Astrocyte of the spinal cord (primary cell): ENCODE measurements around the gene DYNC1I1.

Experiments used
- DNase-seq: peaks from one replicate; pipeline ENCODE4 v3.0.0; 2011; ENCODE audit warnings: low read depth, low spot score
- H3K4me3 ChIP-seq: 2 replicates; pipeline ENCODE4 v1.5.1; 2011; ENCODE audit warnings: low read depth, mild to moderate bottlenecking, low read length, moderate library complexity
- CTCF ChIP-seq: IDR thresholded peaks from 2 replicates; pipeline ENCODE4 v1.5.1; 2012; ENCODE audit warnings: low read depth, mild to moderate bottlenecking, low read length, inconsistent platforms
- in situ Hi-C: cut with HindIII; loops from 2 replicates; pipeline ENCODE4 v1.10.0; 2017; ENCODE audit warnings: low sequenced_read_pairs

DYNC1I1 gene

DNA sequence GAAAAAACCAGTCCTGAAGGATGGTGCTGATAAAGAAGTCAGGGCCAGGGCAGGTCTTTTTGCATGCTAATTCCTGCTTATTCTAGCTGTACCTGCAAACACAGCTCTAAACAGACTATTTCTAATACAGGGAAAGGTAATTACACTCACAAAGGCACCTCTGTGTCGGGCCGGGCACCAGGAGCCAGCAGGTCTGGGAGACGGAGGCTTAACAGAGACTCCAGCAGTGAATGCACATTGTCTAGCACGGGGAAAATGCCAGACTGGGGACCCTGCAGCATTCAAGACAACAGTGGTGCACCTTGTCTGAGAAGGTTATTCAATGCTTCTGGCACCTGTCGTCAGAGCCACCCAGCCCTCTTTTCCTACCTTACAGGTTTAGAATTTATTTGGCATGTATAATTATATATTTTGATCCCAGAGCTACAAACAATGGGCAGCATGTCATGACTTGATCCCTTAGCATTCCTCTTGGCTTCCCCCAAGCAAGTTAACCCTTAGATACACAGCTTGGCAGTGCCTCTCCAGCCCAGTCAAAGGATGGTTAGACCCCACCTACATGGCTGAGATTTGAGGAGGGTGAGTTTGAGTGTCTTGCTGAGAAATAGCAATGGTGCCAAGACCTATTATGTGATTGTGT, 364.4 kb downstream of the DYNC1I1 start:
- in situ Hi-C loops: no loop called here
- DNase-seq: no peak
- no peak for TF ChIP-seq CTCF
- H3K4me3 ChIP-seq: no peak overlapping the region

DNA sequence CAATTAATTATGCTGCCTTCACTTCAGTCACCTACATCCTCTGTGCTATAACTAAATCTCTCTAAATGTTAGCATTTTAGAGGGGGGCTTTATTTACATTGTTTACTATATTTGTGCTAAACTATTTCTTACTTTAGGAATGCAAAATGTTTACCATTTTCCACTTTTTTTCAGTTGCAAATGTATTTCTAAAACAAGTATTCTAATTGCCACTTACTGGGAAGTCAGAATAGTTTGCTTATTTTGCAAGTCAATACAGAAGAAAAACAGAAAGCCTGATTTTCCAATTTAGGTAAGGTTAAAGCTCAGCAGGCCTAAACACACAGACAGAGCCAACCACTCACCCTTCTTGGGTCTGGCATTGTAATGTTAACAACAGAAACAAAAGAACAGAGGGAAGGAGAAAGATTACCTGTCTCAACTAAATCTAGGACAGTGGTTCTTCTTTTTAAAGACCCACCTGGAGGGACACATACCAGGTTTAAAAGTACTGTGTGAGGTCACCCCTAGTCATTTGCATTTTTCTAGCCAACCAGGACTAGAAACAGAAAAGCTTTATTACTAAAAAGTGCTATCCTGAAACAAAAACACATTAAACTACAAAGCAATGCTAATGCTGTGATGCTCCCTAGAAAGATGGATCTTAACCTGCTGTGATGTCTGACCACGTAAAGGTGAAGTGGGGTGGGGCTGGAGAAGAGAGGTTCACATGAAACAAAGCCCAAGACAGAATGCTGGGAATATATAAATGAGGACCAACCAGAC, 371.3 kb downstream of the DYNC1I1 start:
- no peak for DNase-seq
- in situ Hi-C loops: no loop called here
- TF ChIP-seq CTCF: no peak
- H3K4me3 ChIP-seq: no peak overlapping the region

DNA sequence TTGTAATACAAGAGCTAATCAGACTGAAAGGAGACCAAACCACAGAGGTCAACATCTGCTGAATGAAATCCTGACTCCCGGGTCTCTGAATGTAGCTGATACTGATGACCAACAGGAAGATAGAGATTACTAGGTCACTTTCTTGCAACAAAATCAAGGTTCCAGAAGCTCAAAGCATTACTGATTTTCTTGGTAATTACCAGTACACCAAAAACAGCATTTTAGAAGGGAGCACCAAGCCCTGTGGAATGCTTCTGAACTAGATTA, 371.8 kb downstream of the DYNC1I1 start:
- DNase-seq: no peak
- TF ChIP-seq CTCF: no peak
- in situ Hi-C loops: no loop called here

More for the DNA sequence above, 371.8 kb downstream of the DYNC1I1 start:
- no peak overlapping the region for H3K4me3 ChIP-seq
